Vagina (tissue), 2 donors: Measurements from ENCODE around the gene DPP6.

Experiments used
- CTCF ChIP-seq, 3 experiments: fragments of 450-650 bp in 2 of 3; fragments of 200-600 bp in 1 of 3; sonication (generic) in 1 of 3; IDR thresholded peaks; one replicate each; pipeline ENCODE4 v1.5.1; 2017 to 2019; ENCODE audit warnings: antibody characterized with exemption in 3 of 3, mild to moderate bottlenecking in 2 of 3, moderate library complexity in 2 of 3
- POLR2AphosphoS5 ChIP-seq, 2 donors: sonication (generic); formaldehyde crosslinking; IDR thresholded peaks; one replicate each; pipeline ENCODE4 v1.9.0; 2017; ENCODE audit warnings: antibody characterized with exemption in 2 of 2, mild to moderate bottlenecking in 2 of 2, low read depth in 1 of 2; ENCODE audit not compliant: insufficient read depth in 1 of 2

- TF ChIP-seq CTCF (IDR thresholded peaks at IDR 0.05) (no peak), POLR2AphosphoS5 (IDR thresholded peaks at IDR 0.05; ENCODE audit: insufficient read depth in 1 of 2, low read depth in 1 of 2) (no peak)
Measured at GRCh38 chr7:154564676-154565075, 512.5 kb downstream of the DPP6 start.
